ENCODE measurements around the gene ERF. TPM values are rescaled to one million over a fixed set of nuclear protein-coding genes. Genes with fewer than 3 reads are reported as not detected.

Gene ERF
- total and polyA plus RNA-seq, 10 of the 15 experiments (the other 5 are each of a cell fraction or from before 2014, with no cell fraction given), result 0.02 to 51.8 (median 14.4) TPM

- TF ChIP-seq USF1 (IDR thresholded peaks at IDR 0.05; ENCODE audit: borderline replicate concordance, extremely low read length, insufficient read depth, low read depth, low read length) (peak; percentile 22), CREB1 (IDR thresholded peaks at IDR 0.05; ENCODE audit: low read depth) (0 out of 2 replicates have a peak, but pooled peaks have one; percentile 36)
These were observed 29.2 kb upstream of the ERF start (continued) for GRCh38 chr19:42284066-42284501.

- ATAC-seq (peak; percentile 66), FAIRE-seq (peak; percentile 49), DNase-seq (ENCODE audit: low read depth, low spot score) (peak; percentile 69)
- peaks cover 50% of the 10 kb centered on the region for H3K4me1 ChIP-seq (ENCODE audit: control insufficient read depth, insufficient read depth, low read length)
- no peaks in the 10 kb centered on the region; the same call in 1 of the 2 replicates for H4K20me1 ChIP-seq (ENCODE audit: control insufficient read depth, insufficient read depth)
- intact Hi-C loops (cut with micrococcal nuclease; ENCODE audit: unreplicated experiment), result loop anchor here (2.0 to 5.0 kb wide), 4 partner anchors 15 to 176 kb away; partner anchors contain the start of genes CIC and POU2F2
- H3K4me2 ChIP-seq (ENCODE audit: control insufficient read depth, insufficient read depth), result peak overlapping the region; percentile 97
- WGBS (ENCODE audit: insufficient coverage, insufficient replicate concordance, low lambda C conversion rate, missing lambda C conversion rate), result 1% methylated on average over 27 of the region's 74 CpGs
- in situ Hi-C loops (cut with MboI), result no loop called here
- H3K4me3 ChIP-seq, result peak overlapping the region; percentile 61
- H3K27ac ChIP-seq (ENCODE audit: control insufficient read depth, insufficient read depth), result peak overlapping the region; percentile 78
- ChIA-PET RAD21 (ENCODE audit: unreplicated experiment) (interaction anchor here (0.8 to 5.5 kb wide), 4 partner anchors 39 to 155 kb away, joined by 3 to 82 read pairs (median 6); partner anchors contain the start of genes GSK3A and POU2F2), SMC1A (ENCODE audit: uncharacterized antibody, unreplicated experiment) (interaction anchor here (0.6 to 1.5 kb wide), 3 partner anchors 13 to 53 kb away, joined by 3 to 5 read pairs (median 4); no protein-coding TSS in a partner anchor), POLR2A (interaction anchor here (0.5 to 5.1 kb wide), 13 partner anchors 13 to 170 kb away, joined by 3 to 51 read pairs (median 4); partner anchors contain the start of genes GSK3A and POU2F2), CTCF (interaction anchor here (0.6 to 6.7 kb wide), 7 partner anchors 13 to 151 kb away, joined by 3 to 111 read pairs (median 4); partner anchors contain the start of gene GSK3A)
- peaks cover 5 to 6% of the 10 kb centered on the region in 2 experiments for H3K36me3 ChIP-seq (ENCODE audit: control insufficient read depth in 2 of 2, insufficient read depth in 2 of 2, low read length in 1 of 2)
- H2AFZ ChIP-seq (ENCODE audit: control insufficient read depth, low read depth, low read length), result no peak overlapping the region; the same call in 1 of the 2 replicates
- no peaks in the 10 kb centered on the region for H3K27me3 ChIP-seq (replicated peaks in 1 of 2; ENCODE audit: control insufficient read depth in 2 of 2, insufficient read depth in 2 of 2, low read length in 1 of 2)
- H3K9me3 ChIP-seq (replicated peaks; ENCODE audit: control insufficient read depth, insufficient read depth, low read length), result no peaks in the 10 kb centered on the region
- H3K9ac ChIP-seq (ENCODE audit: control insufficient read depth, insufficient read depth, low read length), result peak overlapping the region; percentile 62; the same call in 1 of the 2 replicates
- no TSS peak for BruUV-seq (replicated peaks)
- peaks cover 36% of the 10 kb centered on the region for H3K79me2 ChIP-seq (ENCODE audit: control insufficient read depth, insufficient read depth, low read length)
- TF ChIP-seq RUNX3 (IDR thresholded peaks at IDR 0.05; ENCODE audit: low read length) (peak; percentile 51), GATAD2B (conservative IDR thresholded peaks at IDR 0.05; ENCODE audit: low read depth) (peak; percentile 92), BACH1 (IDR thresholded peaks at IDR 0.05; ENCODE audit: borderline replicate concordance) (peak; percentile 97), BRCA1 (IDR thresholded peaks at IDR 0.05; ENCODE audit: low read depth, low read length) (no peak), MTA3 (IDR thresholded peaks at IDR 0.05; ENCODE audit: borderline replicate concordance, low read length) (peak; percentile 67; the same call in 1 of the 2 replicates), CBFB (IDR thresholded peaks at IDR 0.05; ENCODE audit: low read depth) (no peak), FOS (IDR thresholded peaks at IDR 0.05; ENCODE audit: borderline replicate concordance, extremely low read depth, insufficient read length) (no peak), NFYA (IDR thresholded peaks at IDR 0.05; ENCODE audit: borderline replicate concordance, low read depth, low read length) (no peak), ZZZ3 (IDR thresholded peaks at IDR 0.05; ENCODE audit: control insufficient read depth, insufficient read length, low read depth) (no peak), RFX5 (IDR thresholded peaks at IDR 0.05; ENCODE audit: low read depth, low read length) (0 out of 2 replicates have a peak, but pooled peaks have one; percentile 45), RAD51 (IDR thresholded peaks at IDR 0.05) (no peak), ZNF592 (IDR thresholded peaks at IDR 0.05) (no peak), CHD4 (IDR thresholded peaks at IDR 0.05) (peak; percentile 48; the same call in 1 of the 2 replicates), JUND (IDR thresholded peaks at IDR 0.05; ENCODE audit: low read depth, low read length) (no peak), ZNF622 (IDR thresholded peaks at IDR 0.05) (no peak)
These were observed 28.5 kb upstream of the ERF start for GRCh38 chr19:42283188-42284065.
